MCF 10A (cell line): ENCODE data around the gene STXBP4. TPM values are rescaled to one million over a fixed set of nuclear protein-coding genes. Genes with fewer than 3 reads are reported as not detected.

ENCODE experiments used
- BruUV-seq: library from RNA; stranded (reverse); fragments of 400-500 nt; replicated peaks from 2 replicates; lab custom pipeline; 2021; lab: Mats Ljungman, UMichigan
- CTCF ChIA-PET: fragments of 300-600 bp; sonication (Branson Sonifier 250); formaldehyde crosslinking; extraction: SDS; loops from one replicate; lab custom pipeline; 2021; ENCODE audit warnings: antibody characterized with exemption, inconsistent platforms; lab: Yijun Ruan, JAX
- POLR2A ChIA-PET: fragments of 300-600, 350-650 bp; sonication (Branson Sonifier 250); formaldehyde crosslinking; extraction: SDS; loops from one replicate; lab custom pipeline; 2020; ENCODE audit warnings: antibody characterized with exemption, inconsistent platforms; lab: Yijun Ruan, JAX
- DNase-seq: peaks from one replicate; pipeline ENCODE4 v3.0.0-alpha.2; 2018; ENCODE audit not compliant: unreplicated experiment
- H3K27ac Mint-ChIP-seq: one replicate; pipeline ENCODE4 v1.8.0; 2022; ENCODE audit warnings: mild to moderate bottlenecking, low read depth, mixed read lengths; ENCODE audit not compliant: unreplicated experiment
- H3K27me3 Mint-ChIP-seq: one replicate; pipeline ENCODE4 v1.8.0; 2022; ENCODE audit warnings: mixed read lengths; ENCODE audit not compliant: insufficient read depth, unreplicated experiment
- H3K36me3 Mint-ChIP-seq: one replicate; pipeline ENCODE4 v1.8.0; 2022; ENCODE audit warnings: mild to moderate bottlenecking, moderate library complexity, mixed read lengths; ENCODE audit not compliant: insufficient read depth, unreplicated experiment
- H3K4me1 Mint-ChIP-seq: one replicate; pipeline ENCODE4 v1.8.0; 2022; ENCODE audit warnings: mixed read lengths; ENCODE audit not compliant: insufficient read depth, unreplicated experiment
- H3K4me3 Mint-ChIP-seq: one replicate; pipeline ENCODE4 v1.8.0; 2022; ENCODE audit warnings: mild to moderate bottlenecking, moderate library complexity, mixed read lengths; ENCODE audit not compliant: unreplicated experiment
- H3K9me3 Mint-ChIP-seq: one replicate; pipeline ENCODE4 v1.8.0; 2022; ENCODE audit warnings: mixed read lengths; ENCODE audit not compliant: unreplicated experiment
- CTCF ChIP-seq: fragments of 200-600 bp; IDR thresholded peaks from one replicate; pipeline ENCODE4 v1.8.0; 2022; ENCODE audit warnings: antibody characterized with exemption, mild to moderate bottlenecking; ENCODE audit not compliant: unreplicated experiment
- intact Hi-C: fragments of 100-400 bp; cut with micrococcal nuclease; formaldehyde crosslinking; loops from 2 replicates; pipeline ENCODE4 v1.14.1; 2022
- total RNA-seq: library from RNA; stranded (reverse); gene quantifications from 2 replicates; pipeline ENCODE4 v1.2.3, GENCODE V29; 2022

The STXBP4 gene
- total RNA-seq, 1 experiment from 2014 or later = 6.7 TPM

DNA sequence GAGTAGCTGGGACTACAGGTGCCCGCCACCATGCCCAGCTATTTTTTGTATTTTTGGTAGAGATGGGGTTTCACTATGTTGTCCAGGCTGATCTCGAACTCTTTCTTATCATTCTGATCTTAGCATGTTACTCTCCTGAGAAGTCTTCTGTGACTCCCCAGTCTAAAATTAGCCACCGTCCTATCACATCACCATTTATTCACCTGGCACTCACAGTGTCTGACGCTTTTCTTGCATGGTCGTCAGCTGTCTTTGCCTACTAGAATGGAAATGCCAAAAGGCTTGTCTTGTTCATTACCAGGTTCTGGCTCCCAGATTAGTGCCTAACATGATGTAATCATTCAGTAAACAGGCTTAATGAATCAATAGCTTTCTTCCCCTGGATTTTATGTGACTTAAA is 44.2 kb upstream of the STXBP4 start:
- Mint-ChIP-seq H3K4me3 (no peak overlapping the region), H3K27ac (no peak overlapping the region), H3K9me3 (no peaks in the 10 kb centered on the region), H3K4me1 (no peaks in the 10 kb centered on the region), H3K27me3 (no peaks in the 10 kb centered on the region), H3K36me3 (peaks cover 65% of the 10 kb centered on the region)
- no TSS peak for BruUV-seq
- intact Hi-C loops = no loop called here
- DNase-seq = no peak
- ChIA-PET CTCF (no interaction called here), POLR2A (interaction anchor here (1.1 kb wide), 1 partner anchor 559 kb away, joined by 3 read pairs; no protein-coding TSS in a partner anchor)
- TF ChIP-seq CTCF = no peak

GRCh38 chr17:54927525-54927924 is 41.0 kb upstream of the STXBP4 start:
- Mint-ChIP-seq H3K36me3 (peaks cover 79% of the 10 kb centered on the region), H3K27ac (no peak overlapping the region), H3K27me3 (no peaks in the 10 kb centered on the region), H3K9me3 (no peaks in the 10 kb centered on the region), H3K4me1 (no peaks in the 10 kb centered on the region), H3K4me3 (no peak overlapping the region)
- BruUV-seq = no TSS peak
- DNase-seq = no peak
- TF ChIP-seq CTCF = no peak
- CTCF ChIA-PET = interaction anchor here (1.0 kb wide), 1 partner anchor 26 kb away, joined by 3 read pairs; no protein-coding TSS in a partner anchor
- intact Hi-C loops = no loop called here
- POLR2A ChIA-PET = no interaction called here

DNA sequence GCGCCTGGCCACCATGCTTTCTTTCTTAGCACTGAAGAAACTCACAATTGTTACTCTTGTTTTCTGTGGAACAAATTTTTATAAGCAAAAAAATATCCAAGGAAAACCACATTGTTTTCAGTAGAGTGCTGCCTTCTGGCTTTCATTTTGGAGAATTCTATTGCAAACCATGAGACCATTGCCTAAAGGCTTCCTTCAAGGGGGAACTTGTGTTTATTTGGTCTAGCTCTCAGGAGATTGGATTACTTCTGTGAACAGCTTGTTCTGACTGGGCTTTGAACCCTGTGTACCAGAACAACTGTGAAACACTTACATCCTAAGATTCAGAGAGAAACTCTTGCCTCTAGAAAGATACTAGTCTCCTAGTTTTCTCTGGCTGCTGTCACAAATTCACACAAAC is 35.9 kb upstream of the STXBP4 start:
- BruUV-seq = no TSS peak
- no peak for TF ChIP-seq CTCF
- no peak for DNase-seq
- intact Hi-C loops = no loop called here
- Mint-ChIP-seq H3K4me1 (no peaks in the 10 kb centered on the region), H3K27me3 (no peaks in the 10 kb centered on the region), H3K9me3 (no peaks in the 10 kb centered on the region), H3K4me3 (no peak overlapping the region), H3K27ac (peak overlapping the region; percentile 20), H3K36me3 (peaks cover 92% of the 10 kb centered on the region)
- ChIA-PET CTCF (no interaction called here), POLR2A (interaction anchor here (0.6 kb wide), 1 partner anchor 13 kb away, joined by 3 read pairs; no protein-coding TSS in a partner anchor)

DNA sequence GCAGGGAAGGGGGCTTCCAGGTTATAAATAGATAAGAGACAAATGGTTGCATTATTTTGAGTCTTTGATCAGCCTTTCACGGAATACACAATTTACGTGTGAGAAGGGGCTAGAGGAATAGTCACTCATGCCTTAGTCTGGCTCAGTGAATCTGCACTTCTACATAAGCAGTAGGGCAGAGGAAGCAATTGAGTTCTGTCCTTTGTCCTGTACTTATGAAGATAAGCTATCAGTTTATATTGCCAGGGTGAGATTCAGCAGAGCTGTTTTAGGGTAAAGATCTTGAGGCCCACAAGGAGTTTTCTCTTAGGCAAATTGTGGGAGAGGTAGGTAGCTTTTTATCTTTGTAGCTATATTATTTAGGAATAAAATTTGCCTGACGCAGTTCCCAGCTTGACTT is 34.6 kb upstream of the STXBP4 start:
- no peak overlapping the region for H3K27ac Mint-ChIP-seq
- no peak for TF ChIP-seq CTCF
- H3K27me3 Mint-ChIP-seq = no peaks in the 10 kb centered on the region
- H3K4me1 Mint-ChIP-seq = no peaks in the 10 kb centered on the region
- ChIA-PET POLR2A (no interaction called here), CTCF (interaction anchor here (1.1 kb wide), 1 partner anchor 28 kb away, joined by 4 read pairs; no protein-coding TSS in a partner anchor)
- intact Hi-C loops = no loop called here
- DNase-seq = no peak
- no peaks in the 10 kb centered on the region for H3K9me3 Mint-ChIP-seq
- peaks cover 92% of the 10 kb centered on the region for H3K36me3 Mint-ChIP-seq
- no TSS peak for BruUV-seq
- no peak overlapping the region for H3K4me3 Mint-ChIP-seq
